Duodenal mucosa (tissue), 2 donors: ENCODE results near the gene CDHR5.

Experiments
- H3K27ac ChIP-seq: one replicate; pipeline ENCODE4 v1.7.0; 2013; ENCODE audit warnings: low read depth, low read length
- H3K27me3 ChIP-seq, 2 donors: one replicate each; pipeline ENCODE4 v1.7.0; 2013; ENCODE audit warnings: low read length in 2 of 2, control low read depth in 1 of 2; ENCODE audit not compliant: insufficient read depth in 2 of 2, control insufficient read depth in 1 of 2
- H3K36me3 ChIP-seq, 2 donors: one replicate each; pipeline ENCODE4 v1.7.0; 2013; ENCODE audit warnings: low read length in 2 of 2, control low read depth in 1 of 2; ENCODE audit not compliant: insufficient read depth in 2 of 2, control insufficient read depth in 1 of 2
- H3K4me1 ChIP-seq, 2 donors: one replicate each; pipeline ENCODE4 v1.7.0; 2013; ENCODE audit warnings: low read length in 2 of 2, control low read depth in 1 of 2; ENCODE audit not compliant: insufficient read depth in 2 of 2, control insufficient read depth in 1 of 2
- H3K4me3 ChIP-seq, 2 donors: one replicate each; pipeline ENCODE4 v1.7.0; 2013; ENCODE audit warnings: low read length in 2 of 2, low read depth in 1 of 2
- H3K9ac ChIP-seq, 2 donors: one replicate each; pipeline ENCODE4 v1.7.0; 2013; ENCODE audit warnings: low read length in 2 of 2, low read depth in 1 of 2
- H3K9me3 ChIP-seq, 2 donors: one replicate each; pipeline ENCODE4 v1.7.0; 2013; ENCODE audit warnings: low read length in 2 of 2, control low read depth in 1 of 2; ENCODE audit not compliant: control insufficient read depth in 1 of 2

Gene CDHR5

GRCh38 chr11:624705-625635 is at the start of gene CDHR5:
Gene CDHR5 (minus strand): TSS chr11:624955. CDS start chr11:624902, 53 bp downstream.
- peak within 1 kb of the TSS; percentile 66 to 85 for H3K9ac ChIP-seq
- H3K4me3 ChIP-seq, result peak within 1 kb of the TSS; percentile 74 to 77
- H3K9me3 ChIP-seq, result no peaks in the 10 kb centered on the region
- H3K27me3 ChIP-seq, result no peaks in the 10 kb centered on the region
- peaks cover 6 to 11% of the 10 kb centered on the region in 2 donors for H3K36me3 ChIP-seq
- H3K4me1 ChIP-seq, result peaks cover 10 to 19% of the 10 kb centered on the region in 2 donors
- H3K27ac ChIP-seq, result peak within 1 kb of the TSS; percentile 92

GRCh38 chr11:674406-674805 is 49.7 kb upstream of the CDHR5 start:
- Histone ChIP-seq H3K36me3 (peaks cover 20 to 32% of the 10 kb centered on the region in 2 donors), H3K9me3 (no peaks in the 10 kb centered on the region), H3K27me3 (no peaks in the 10 kb centered on the region), H3K4me1 (no peaks in the 10 kb centered on the region), H3K4me3 (no peak overlapping the region), H3K27ac (no peak overlapping the region), H3K9ac (no peak overlapping the region)

GRCh38 chr11:673866-674265 is 49.1 kb upstream of the CDHR5 start:
- peaks cover 20 to 31% of the 10 kb centered on the region in 2 donors for H3K36me3 ChIP-seq
- no peaks in the 10 kb centered on the region for H3K27me3 ChIP-seq

GRCh38 chr11:665704-666281 is 41.0 kb upstream of the CDHR5 start:
- H3K27ac ChIP-seq, result no peak overlapping the region
- no peak overlapping the region for H3K9ac ChIP-seq
- H3K4me1 ChIP-seq, result peaks cover 0 to 5% of the 10 kb centered on the region in 2 donors
- no peaks in the 10 kb centered on the region for H3K9me3 ChIP-seq
- H3K36me3 ChIP-seq, result peaks cover 0 to 24% of the 10 kb centered on the region in 2 donors
- no peak overlapping the region for H3K4me3 ChIP-seq
- H3K27me3 ChIP-seq, result no peaks in the 10 kb centered on the region

More at GRCh38 chr11:673866-674265, 49.1 kb upstream of the CDHR5 start:
- Histone ChIP-seq H3K9ac (no peak overlapping the region), H3K4me3 (no peak overlapping the region), H3K27ac (no peak overlapping the region), H3K9me3 (no peaks in the 10 kb centered on the region), H3K4me1 (no peaks in the 10 kb centered on the region)

- Histone ChIP-seq H3K4me3 (no peak overlapping the region), H3K4me1 (peaks cover 2 to 10% of the 10 kb centered on the region in 2 donors), H3K9ac (no peak overlapping the region), H3K27me3 (no peaks in the 10 kb centered on the region), H3K27ac (no peak overlapping the region), H3K36me3 (peaks cover 0 to 27% of the 10 kb centered on the region in 2 donors), H3K9me3 (no peaks in the 10 kb centered on the region)
Observed at GRCh38 chr11:665062-665703, 40.4 kb upstream of the CDHR5 start.

- no peak overlapping the region for H3K27ac ChIP-seq
- peaks cover 0 to 31% of the 10 kb centered on the region in 2 donors for H3K36me3 ChIP-seq
- H3K27me3 ChIP-seq, result no peaks in the 10 kb centered on the region
- H3K9ac ChIP-seq, result no peak overlapping the region
- H3K4me3 ChIP-seq, result no peak overlapping the region
- peaks cover 12 to 29% of the 10 kb centered on the region in 2 donors for H3K4me1 ChIP-seq
- H3K9me3 ChIP-seq, result no peaks in the 10 kb centered on the region
Observed at GRCh38 chr11:662689-663274, 38.0 kb upstream of the CDHR5 start.

GRCh38 chr11:660681-661444 is 36.1 kb upstream of the CDHR5 start:
- H3K9ac ChIP-seq, result no peak overlapping the region
- peaks cover 27 to 45% of the 10 kb centered on the region in 2 donors for H3K4me1 ChIP-seq
- H3K9me3 ChIP-seq, result no peaks in the 10 kb centered on the region
- no peaks in the 10 kb centered on the region for H3K27me3 ChIP-seq
- no peak overlapping the region for H3K27ac ChIP-seq
- H3K4me3 ChIP-seq, result no peak overlapping the region
- H3K36me3 ChIP-seq, result peaks cover 0 to 26% of the 10 kb centered on the region in 2 donors

GRCh38 chr11:660281-660680 is 35.5 kb upstream of the CDHR5 start:
- Histone ChIP-seq H3K36me3 (peaks cover 0 to 20% of the 10 kb centered on the region in 2 donors), H3K27me3 (no peaks in the 10 kb centered on the region), H3K9me3 (no peaks in the 10 kb centered on the region), H3K4me3 (no peak overlapping the region), H3K4me1 (peaks cover 27 to 48% of the 10 kb centered on the region in 2 donors), H3K9ac (peak overlapping the region in 1 of 2 donors; percentile 15), H3K27ac (no peak overlapping the region)

GRCh38 chr11:659532-660085 is 34.9 kb upstream of the CDHR5 start:
- Histone ChIP-seq H3K27me3 (no peaks in the 10 kb centered on the region), H3K9ac (peak overlapping the region in 1 of 2 donors; percentile 15), H3K27ac (peak overlapping the region; percentile 27), H3K9me3 (no peaks in the 10 kb centered on the region), H3K4me1 (peaks cover 30 to 54% of the 10 kb centered on the region in 2 donors), H3K4me3 (no peak overlapping the region), H3K36me3 (peaks cover 0 to 17% of the 10 kb centered on the region in 2 donors)
